SJCRH30 (cell line): ENCODE results near the gene SIK2. TPM values are rescaled to one million over a fixed set of nuclear protein-coding genes. Genes with fewer than 3 reads are reported as not detected.

Experiments
- DNase-seq, 2 experiments: peaks; one replicate each; pipeline ENCODE4 v3.0.0-alpha.2; 2015 to 2020
- H3K27ac ChIP-seq: fragments of 250-450 bp; sonication (Bioruptor Pico); 2 replicates; pipeline ENCODE4 v1.5.1; 2020; ENCODE audit warnings: mild to moderate bottlenecking, moderate library complexity
- H3K27me3 ChIP-seq: fragments of 250-450 bp; sonication (Bioruptor Pico); 2 replicates; pipeline ENCODE4 v1.5.1; 2020; ENCODE audit warnings: mild to moderate bottlenecking, moderate library complexity
- H3K36me3 ChIP-seq: fragments of 250-450 bp; sonication (Bioruptor Pico); 2 replicates; pipeline ENCODE4 v1.5.1; 2020; ENCODE audit warnings: mild to moderate bottlenecking, moderate library complexity
- H3K4me1 ChIP-seq: fragments of 250-450 bp; sonication (Bioruptor Pico); 2 replicates; pipeline ENCODE4 v1.5.1; 2020; ENCODE audit warnings: mild to moderate bottlenecking, moderate library complexity
- H3K4me3 ChIP-seq: fragments of 250-450 bp; sonication (Bioruptor Pico); 2 replicates; pipeline ENCODE4 v1.5.1; 2020; ENCODE audit warnings: mild to moderate bottlenecking, moderate library complexity
- H3K9me3 ChIP-seq: fragments of 250-450 bp; sonication (Bioruptor Pico); replicated peaks from 2 replicates; pipeline ENCODE4 v1.5.1; 2020; ENCODE audit warnings: mild to moderate bottlenecking, moderate library complexity
- total RNA-seq: library from RNA; depleted of rRNA; stranded (reverse); fragments of >200 nt; shearing (Covaris generic); gene quantifications from 2 replicates; pipeline ENCODE4 v1.2.3, GENCODE V29; 2014

Gene SIK2
- total RNA-seq, 1 experiment from 2014 or later, result 8.5 TPM

- Histone ChIP-seq H3K9me3 (no peaks in the 10 kb centered on the region), H3K27ac (no peak overlapping the region), H3K36me3 (0 out of 2 replicates have a peak, but pooled peaks cover 4% of the 10 kb centered on the region), H3K27me3 (no peaks in the 10 kb centered on the region), H3K4me1 (peaks cover 16% of the 10 kb centered on the region), H3K4me3 (no peak overlapping the region)
- no peak for DNase-seq
Observed at GRCh38 chr11:111629499-111629898, 27.2 kb downstream of the SIK2 start.

- no peaks in the 10 kb centered on the region for H3K27me3 ChIP-seq
- H3K36me3 ChIP-seq, result 0 out of 2 replicates have a peak, but pooled peaks cover 4% of the 10 kb centered on the region
- H3K27ac ChIP-seq, result no peak overlapping the region
- DNase-seq, result no peak
- H3K9me3 ChIP-seq, result no peaks in the 10 kb centered on the region
- no peak overlapping the region for H3K4me3 ChIP-seq
- peaks cover 29% of the 10 kb centered on the region for H3K4me1 ChIP-seq
Observed at GRCh38 chr11:111631024-111631665, 28.9 kb downstream of the SIK2 start.

GRCh38 chr11:111631666-111632039 lies 29.4 kb downstream of the SIK2 start:
- no peaks in the 10 kb centered on the region for H3K27me3 ChIP-seq
- H3K4me1 ChIP-seq, result peaks cover 31% of the 10 kb centered on the region
- DNase-seq, result no peak
- no peak overlapping the region for H3K4me3 ChIP-seq
- no peak overlapping the region for H3K27ac ChIP-seq
- H3K9me3 ChIP-seq, result no peaks in the 10 kb centered on the region
- 0 out of 2 replicates have a peak, but pooled peaks cover 4% of the 10 kb centered on the region for H3K36me3 ChIP-seq

GRCh38 chr11:111632516-111633220 lies 30.4 kb downstream of the SIK2 start:
- Histone ChIP-seq H3K27ac (peak overlapping the region; percentile 8), H3K27me3 (no peaks in the 10 kb centered on the region), H3K4me1 (peaks cover 31% of the 10 kb centered on the region)

GRCh38 chr11:111633248-111633647 lies 31.0 kb downstream of the SIK2 start:
- Histone ChIP-seq H3K4me1 (peaks cover 31% of the 10 kb centered on the region), H3K4me3 (no peak overlapping the region), H3K27me3 (no peaks in the 10 kb centered on the region), H3K9me3 (no peaks in the 10 kb centered on the region), H3K27ac (peak overlapping the region; percentile 8), H3K36me3 (0 out of 2 replicates have a peak, but pooled peaks cover 4% of the 10 kb centered on the region)
- no peak for DNase-seq

More at GRCh38 chr11:111632516-111633220, 30.4 kb downstream of the SIK2 start:
- Histone ChIP-seq H3K4me3 (no peak overlapping the region), H3K36me3 (0 out of 2 replicates have a peak, but pooled peaks cover 4% of the 10 kb centered on the region), H3K9me3 (no peaks in the 10 kb centered on the region)
- peak in 1 of 2 experiments; percentile 17 for DNase-seq

GRCh38 chr11:111633756-111634362 lies 31.6 kb downstream of the SIK2 start:
- Histone ChIP-seq H3K4me1 (peaks cover 31% of the 10 kb centered on the region), H3K27me3 (no peaks in the 10 kb centered on the region), H3K4me3 (no peak overlapping the region), H3K36me3 (0 out of 2 replicates have a peak, but pooled peaks cover 4% of the 10 kb centered on the region), H3K9me3 (no peaks in the 10 kb centered on the region), H3K27ac (peak overlapping the region; percentile 8)
- peak in 1 of 2 experiments; percentile 44 for DNase-seq

GRCh38 chr11:111634981-111635705 lies 32.9 kb downstream of the SIK2 start:
- no peaks in the 10 kb centered on the region for H3K9me3 ChIP-seq
- DNase-seq, result no peak
- H3K27ac ChIP-seq, result no peak overlapping the region
- peaks cover 31% of the 10 kb centered on the region for H3K4me1 ChIP-seq
- no peak overlapping the region for H3K4me3 ChIP-seq
- H3K27me3 ChIP-seq, result no peaks in the 10 kb centered on the region
- H3K36me3 ChIP-seq, result no peaks in the 10 kb centered on the region

- peak; percentile 13 to 48 for DNase-seq
- H3K36me3 ChIP-seq, result no peaks in the 10 kb centered on the region
- peaks cover 31% of the 10 kb centered on the region for H3K4me1 ChIP-seq
- no peak overlapping the region for H3K27ac ChIP-seq
- no peak overlapping the region for H3K4me3 ChIP-seq
- no peaks in the 10 kb centered on the region for H3K9me3 ChIP-seq
- H3K27me3 ChIP-seq, result no peaks in the 10 kb centered on the region
Observed at GRCh38 chr11:111635706-111636045, 33.4 kb downstream of the SIK2 start.

- no peaks in the 10 kb centered on the region for H3K9me3 ChIP-seq
- DNase-seq, result no peak
- no peaks in the 10 kb centered on the region for H3K36me3 ChIP-seq
- no peak overlapping the region for H3K27ac ChIP-seq
- H3K4me3 ChIP-seq, result no peak overlapping the region
- no peaks in the 10 kb centered on the region for H3K27me3 ChIP-seq
- H3K4me1 ChIP-seq, result peaks cover 30% of the 10 kb centered on the region
Observed at GRCh38 chr11:111637885-111638284, 35.6 kb downstream of the SIK2 start.

- Histone ChIP-seq H3K36me3 (no peaks in the 10 kb centered on the region), H3K9me3 (no peaks in the 10 kb centered on the region), H3K4me1 (peaks cover 17% of the 10 kb centered on the region), H3K27me3 (no peaks in the 10 kb centered on the region), H3K27ac (no peak overlapping the region), H3K4me3 (no peak overlapping the region)
- DNase-seq, result no peak
Observed at GRCh38 chr11:111639226-111639925, 37.1 kb downstream of the SIK2 start.

GRCh38 chr11:111641339-111642015 lies 39.2 kb downstream of the SIK2 start:
- Histone ChIP-seq H3K36me3 (no peaks in the 10 kb centered on the region), H3K4me3 (no peak overlapping the region), H3K9me3 (no peaks in the 10 kb centered on the region), H3K27me3 (no peaks in the 10 kb centered on the region), H3K4me1 (no peaks in the 10 kb centered on the region), H3K27ac (no peak overlapping the region)
- DNase-seq, result no peak

GRCh38 chr11:111642542-111642941 lies 40.3 kb downstream of the SIK2 start:
- no peak for DNase-seq
- Histone ChIP-seq H3K4me3 (no peak overlapping the region), H3K27ac (no peak overlapping the region), H3K4me1 (no peaks in the 10 kb centered on the region), H3K36me3 (no peaks in the 10 kb centered on the region), H3K9me3 (no peaks in the 10 kb centered on the region), H3K27me3 (no peaks in the 10 kb centered on the region)

- no peak for DNase-seq
- H3K4me3 ChIP-seq, result no peak overlapping the region
- no peak overlapping the region for H3K27ac ChIP-seq
- no peaks in the 10 kb centered on the region for H3K36me3 ChIP-seq
- no peaks in the 10 kb centered on the region for H3K27me3 ChIP-seq
- no peaks in the 10 kb centered on the region for H3K4me1 ChIP-seq
- H3K9me3 ChIP-seq, result no peaks in the 10 kb centered on the region
Observed at GRCh38 chr11:111644922-111645321, 42.7 kb downstream of the SIK2 start.
